HG02610 (cell line): ENCODE data around the gene PPP1CB.
"Not testable (repeated sequence)": the region's sequence is repeated elsewhere in the genome, so short reads cannot be mapped to it uniquely, and the experiment has no call there.

Experiments
- ATAC-seq: cut with Tn5 transposase; IDR thresholded peaks from one replicate; pipeline ENCODE4 v1.9.1; 2021; ENCODE audit warnings: mild to moderate bottlenecking, moderate library complexity; ENCODE audit not compliant: unreplicated experiment

The PPP1CB gene

GRCh38 chr2:28772351-28772750 lies 20.7 kb downstream of the PPP1CB start:
- no peak for ATAC-seq

DNA sequence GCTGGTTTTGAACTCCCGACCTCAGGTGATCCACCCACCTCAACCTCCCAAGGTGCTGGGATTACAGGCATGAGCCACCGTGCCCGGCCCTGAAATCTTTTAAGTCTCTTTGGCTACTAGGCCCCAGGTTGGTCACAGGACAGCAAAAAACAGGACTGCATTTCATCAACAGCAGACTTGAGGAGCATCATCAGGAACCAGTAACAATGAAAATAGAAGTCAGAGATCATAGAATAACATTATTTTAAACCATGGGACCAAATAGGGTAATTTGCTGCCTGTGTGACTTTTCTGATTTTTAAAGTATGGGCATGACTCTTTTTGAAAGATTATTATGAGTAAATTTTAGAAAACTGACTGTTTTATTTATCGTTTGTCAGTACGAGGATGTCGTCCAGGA lies 24.8 kb downstream of the PPP1CB start:
- no peak for ATAC-seq

- ATAC-seq: no peak
These were observed 26.8 kb downstream of the PPP1CB start for GRCh38 chr2:28778392-28778791.

GRCh38 chr2:28779001-28779400 lies 27.4 kb downstream of the PPP1CB start:
- ATAC-seq: no peak

GRCh38 chr2:28780496-28780895 lies 28.9 kb downstream of the PPP1CB start:
- ATAC-seq: no peak

DNA sequence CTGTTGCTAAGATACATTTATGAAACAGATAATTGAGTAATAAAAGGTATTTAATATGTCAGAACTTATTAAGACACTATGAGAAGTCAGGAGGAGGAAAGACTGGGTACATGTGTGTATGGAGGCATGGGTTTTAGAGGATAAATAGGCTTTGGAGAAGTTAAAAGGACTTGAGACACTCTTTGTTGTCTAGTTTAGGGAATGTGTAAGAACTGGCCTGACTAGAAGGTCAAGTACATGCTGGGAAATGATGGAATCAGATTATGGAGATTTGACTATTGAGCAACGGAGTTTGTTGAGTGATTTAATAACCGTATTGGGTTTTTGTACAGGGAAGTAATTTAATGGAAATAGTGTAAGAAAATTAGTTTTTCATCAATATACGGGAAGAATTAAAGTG lies 30.8 kb downstream of the PPP1CB start:
- ATAC-seq: no peak

- not testable (repeated sequence) for ATAC-seq
These were observed 32.9 kb downstream of the PPP1CB start for GRCh38 chr2:28784570-28784969.

GRCh38 chr2:28796620-28797019 lies 45.0 kb downstream of the PPP1CB start:
- no peak for ATAC-seq

DNA sequence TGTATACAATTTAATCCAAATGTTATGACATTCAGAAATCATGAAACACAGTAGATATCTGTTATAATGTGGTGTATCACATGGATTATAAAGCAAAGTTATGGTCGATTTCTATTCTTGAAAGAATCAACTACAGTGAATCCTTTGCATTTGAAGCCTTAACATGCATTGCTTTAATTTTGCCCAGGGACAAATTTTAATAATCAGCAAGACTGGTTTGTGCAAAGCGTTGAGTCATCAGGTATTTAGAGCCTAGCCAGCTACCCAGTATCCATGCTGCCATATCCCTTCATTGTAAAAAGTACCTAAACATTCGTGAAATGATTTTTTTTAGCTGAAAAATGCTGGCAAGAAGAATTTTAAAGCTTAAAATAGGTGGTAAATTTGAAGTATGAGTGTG lies 50.1 kb downstream of the PPP1CB start:
- ATAC-seq: no peak

GRCh38 chr2:28802975-28803429 lies 51.4 kb downstream of the PPP1CB start:
- no peak for ATAC-seq

DNA sequence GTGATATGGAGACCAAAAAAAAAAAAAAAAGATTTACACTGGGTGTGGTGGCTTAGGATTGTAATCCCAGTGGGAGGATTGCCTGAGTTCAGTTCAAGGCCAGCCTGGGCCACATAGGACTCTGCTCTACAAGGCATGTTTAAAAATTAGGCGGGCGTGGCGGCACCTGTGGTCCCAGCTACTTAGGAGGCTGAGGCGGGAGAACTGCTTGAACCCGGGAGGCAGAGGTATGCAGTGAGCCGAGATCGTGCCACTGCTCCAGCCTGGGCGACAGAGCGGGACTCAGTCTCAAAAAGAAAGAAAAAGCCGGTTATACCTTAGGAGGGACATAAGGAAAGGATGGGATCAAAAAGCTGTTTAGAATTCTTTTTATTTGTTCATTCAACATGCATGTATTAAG lies 58.3 kb downstream of the PPP1CB start:
- no peak for ATAC-seq

GRCh38 chr2:28810384-28811285 lies 59.0 kb downstream of the PPP1CB start, which contains the start of gene SPDYA:
Gene SPDYA, plus strand, starts transcription at chr2:28810834. Its CDS starts 5,181 bp downstream, at chr2:28816015.
- peak; percentile 75 for ATAC-seq

DNA sequence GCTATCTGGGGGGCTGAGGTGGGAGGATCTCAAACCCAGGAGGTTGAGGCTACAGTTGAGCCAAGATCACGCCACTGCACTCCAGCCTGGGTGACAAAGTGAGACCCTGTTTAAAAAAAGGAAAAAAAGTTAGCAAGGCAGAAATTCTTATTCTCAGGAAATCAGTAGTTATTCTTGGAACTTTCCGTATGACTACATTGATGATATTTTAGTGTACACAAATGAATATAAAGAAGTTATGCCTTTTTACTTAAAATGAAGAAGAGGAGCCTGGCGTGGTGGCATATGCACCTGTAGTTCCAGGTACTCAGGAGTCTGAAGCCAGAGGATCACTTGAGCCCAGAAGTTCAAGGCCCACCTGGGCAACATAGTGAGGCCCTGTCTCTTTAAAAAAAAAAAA lies 66.4 kb downstream of the PPP1CB start:
- no peak for ATAC-seq

- ATAC-seq: no peak
These were observed 69.8 kb downstream of the PPP1CB start for GRCh38 chr2:28821295-28821958.

- ATAC-seq: no peak
These were observed 70.4 kb downstream of the PPP1CB start for GRCh38 chr2:28822036-28822435.

DNA sequence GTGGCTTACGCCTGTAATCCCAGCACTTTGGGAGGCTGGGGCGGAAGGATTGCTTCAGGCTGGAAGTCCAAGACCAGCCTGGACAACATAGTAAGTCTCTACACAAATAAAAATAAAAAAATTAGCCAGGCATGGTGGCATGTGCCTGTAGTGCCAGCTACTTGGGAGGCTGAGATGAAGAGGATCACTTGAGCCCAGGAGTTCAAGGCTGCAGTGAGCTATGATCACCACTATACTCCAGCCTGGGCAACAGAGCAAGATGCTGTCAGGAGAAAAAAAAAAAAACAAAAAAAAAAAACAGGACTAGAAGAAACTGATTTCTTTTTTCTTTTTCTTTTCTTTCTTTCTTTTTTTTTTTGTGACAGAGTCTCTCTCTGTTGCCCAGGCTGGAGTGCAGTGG lies 72.6 kb downstream of the PPP1CB start:
- no peak for ATAC-seq

- no peak for ATAC-seq
These were observed 73.2 kb downstream of the PPP1CB start for GRCh38 chr2:28824870-28825269.

DNA sequence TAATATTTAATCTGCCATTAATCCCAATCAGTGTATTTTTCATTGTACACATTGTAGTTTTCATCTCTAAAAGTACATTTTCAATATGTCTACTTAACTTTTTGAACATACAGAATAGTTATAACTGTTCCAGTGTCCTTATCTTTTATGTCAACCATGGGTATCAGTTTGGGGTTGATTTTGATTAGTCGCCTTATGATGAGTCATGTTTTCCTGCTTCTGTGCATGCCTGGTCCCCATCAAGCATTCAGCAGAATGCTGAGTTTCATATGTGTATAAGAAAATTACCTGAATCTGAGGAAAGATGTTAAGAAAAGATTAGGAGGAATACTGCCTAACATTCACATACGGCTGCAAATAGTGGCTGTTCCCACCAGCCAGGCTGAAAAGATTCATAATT lies 76.8 kb downstream of the PPP1CB start:
- ATAC-seq: no peak

DNA sequence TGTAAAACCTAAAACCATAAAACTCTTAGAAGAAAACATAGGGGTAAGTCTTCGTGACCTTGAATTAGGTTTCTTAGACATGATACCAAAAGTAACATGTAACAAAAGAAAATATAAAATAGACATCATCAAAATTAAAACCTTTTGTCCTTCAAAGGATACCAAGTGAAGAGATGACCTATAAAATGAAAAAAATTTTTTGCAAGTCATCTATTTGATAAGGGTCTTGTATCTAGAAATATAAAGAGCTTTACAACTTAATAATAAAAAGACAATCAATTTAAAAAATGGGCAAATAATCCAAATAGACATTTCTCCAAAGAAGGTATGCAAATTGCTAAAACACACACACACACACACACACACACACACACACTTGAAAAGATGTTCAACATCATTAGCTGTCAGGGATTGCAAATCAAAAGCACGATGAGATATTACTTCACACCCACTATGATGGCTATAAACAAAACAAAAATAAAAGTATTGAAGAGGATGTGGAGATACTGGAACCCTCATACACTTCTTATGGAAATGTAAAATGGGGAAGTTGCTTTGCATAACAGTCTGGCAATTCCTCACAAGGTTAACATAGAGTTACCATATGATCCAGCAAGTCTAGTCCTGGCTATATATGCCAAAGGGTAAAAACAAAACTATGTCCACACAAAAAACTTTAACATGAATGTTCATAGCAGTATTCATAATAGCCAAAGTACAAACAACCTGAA lies 82.3 kb downstream of the PPP1CB start:
- no peak for ATAC-seq

DNA sequence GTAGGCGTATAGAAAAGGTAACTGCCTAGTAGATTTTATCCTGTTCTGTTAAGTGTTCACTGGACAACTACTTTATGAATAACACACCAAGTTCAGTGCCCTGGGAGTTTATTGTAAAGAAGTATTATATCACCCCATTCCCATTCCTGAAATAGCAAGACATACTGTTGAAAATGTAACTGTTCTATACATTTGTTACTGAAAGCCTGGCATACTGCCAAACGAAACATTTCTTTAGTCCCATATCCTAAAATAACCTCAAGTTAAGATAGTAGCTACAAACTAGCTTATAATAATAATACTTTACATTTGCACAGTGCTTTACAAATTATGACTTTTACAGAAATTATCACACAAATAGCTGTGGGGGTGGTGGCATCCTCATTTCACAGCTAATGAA lies 84.2 kb downstream of the PPP1CB start:
- ATAC-seq: no peak

GRCh38 chr2:28838971-28839370 lies 87.3 kb downstream of the PPP1CB start:
- no peak for ATAC-seq
